HCT116 (cell line): ENCODE data around the gene LRRC15. TPM values are rescaled to one million over a fixed set of nuclear protein-coding genes. Genes with fewer than 3 reads are reported as not detected.

Experiments
- ATAC-seq: fragments of 200-7000 bp; cut with Tn5 transposase; 2 replicates; pipeline ENCODE4 v1.9.1; 2020; ENCODE audit warnings: mild to moderate bottlenecking, moderate library complexity
- BruUV-seq: library from RNA; stranded (reverse); fragments of 400-500 nt; replicated peaks from 2 replicates; lab custom pipeline; 2021; lab: Mats Ljungman, UMichigan
- CTCF ChIA-PET: fragments of 300-600 bp; sonication (Branson Sonifier 250); formaldehyde crosslinking; loops from one replicate; lab custom pipeline; 2021; ENCODE audit warnings: antibody characterized with exemption; lab: Charles Lee
- POLR2A ChIA-PET: fragments of 300-600, 350-600 bp; sonication (Branson Sonifier 250); formaldehyde crosslinking; loops from one replicate; lab custom pipeline; 2021; ENCODE audit warnings: antibody characterized with exemption; lab: Charles Lee
- RAD21 ChIA-PET, 2 experiments: fragments of 300-600 bp; sonication (Branson Sonifier 250); formaldehyde crosslinking; loops; one replicate each; lab custom pipeline; 2023; ENCODE audit warnings: low total read pairs in 2 of 2; ENCODE audit not compliant: uncharacterized antibody in 2 of 2, unreplicated experiment in 2 of 2, low non-redundant PET in 1 of 2; lab: Charles Lee
- DNase-seq: peaks from one replicate; pipeline ENCODE4 v3.0.0-alpha.2; 2010; ENCODE audit warnings: low read depth, low spot score
- H2AFZ ChIP-seq: fragments of 200-600 bp; shearing (Covaris generic), sonication (generic); 2 replicates; pipeline ENCODE4 v1.6.1; 2017; ENCODE audit warnings: low read depth, mixed run types, mixed read lengths, antibody characterized with exemption, low read length; ENCODE audit not compliant: poor library complexity, severe bottlenecking
- H3K27ac ChIP-seq: 2 replicates; pipeline ENCODE4 v1.5.1; 2012; ENCODE audit warnings: low read depth, low read length
- H3K27me3 ChIP-seq: fragments of 200-600 bp; sonication (generic); 2 replicates; pipeline ENCODE4 v1.6.1; 2016; ENCODE audit warnings: mixed run types, low read length, mixed read lengths; ENCODE audit not compliant: insufficient read depth
- H3K36me3 ChIP-seq, 2 experiments: fragments of 200-500 bp in 1 of 2; fragments of 200-600 bp in 1 of 2; sonication (Bioruptor generic) in 1 of 2; sonication (generic) in 1 of 2; 2 replicates each; pipeline versions ENCODE4 v1.5.1 to v1.6.1; 2014 to 2016; ENCODE audit warnings: low read length in 2 of 2, inconsistent platforms in 1 of 2, mixed read lengths in 1 of 2, mixed run types in 1 of 2; ENCODE audit not compliant: insufficient read depth in 2 of 2, control insufficient read depth in 1 of 2
- H3K4me1 ChIP-seq, 2 experiments: fragments of 200-600 bp in 1 of 2; sonication (generic) in 1 of 2; 2 replicates each; pipeline versions ENCODE4 v1.5.1 to v1.6.1; 2012 to 2017; ENCODE audit warnings: low read length in 2 of 2, inconsistent platforms in 1 of 2, mild to moderate bottlenecking in 1 of 2, mixed read lengths in 1 of 2, mixed run types in 1 of 2, moderate library complexity in 1 of 2; ENCODE audit not compliant: insufficient read depth in 2 of 2, control insufficient read depth in 1 of 2
- H3K4me2 ChIP-seq: fragments of 200-600 bp; sonication (generic); 2 replicates; pipeline ENCODE4 v1.6.1; 2017; ENCODE audit warnings: mixed run types, low read length, mixed read lengths
- H3K4me3 ChIP-seq, 2 experiments: fragments of 200-600 bp in 1 of 2; sonication (generic) in 1 of 2; replicated peaks in 1 of 2; 2 replicates each; pipeline ENCODE4 v1.5.1; 2011 to 2016; ENCODE audit warnings: low read length in 2 of 2, control low read depth in 1 of 2, low read depth in 1 of 2, mild to moderate bottlenecking in 1 of 2, mixed read lengths in 1 of 2, mixed run types in 1 of 2
- H3K79me2 ChIP-seq: fragments of 200-600 bp; sonication (generic); 2 replicates; pipeline ENCODE4 v1.6.1; 2017; ENCODE audit warnings: mild to moderate bottlenecking, mixed run types, low read length, moderate library complexity, mixed read lengths; ENCODE audit not compliant: insufficient read depth
- H3K9ac ChIP-seq: fragments of 200-600 bp; sonication (generic); 2 replicates; pipeline ENCODE4 v1.6.1; 2016; ENCODE audit warnings: low read length, mixed read lengths
- H3K9me2 ChIP-seq: fragments of 200-600 bp; sonication (generic), shearing (Covaris generic); 2 replicates; pipeline ENCODE4 v1.6.1; 2017; ENCODE audit warnings: mixed run types, mild to moderate bottlenecking, moderate library complexity; ENCODE audit not compliant: insufficient read depth
- H3K9me3 ChIP-seq, 2 experiments: fragments of 200-500 bp in 1 of 2; fragments of 200-600 bp in 1 of 2; sonication (Bioruptor generic) in 1 of 2; sonication (generic) in 1 of 2; 2 replicates each; pipeline ENCODE4 v1.6.1; 2014 to 2017; ENCODE audit warnings: low read length in 2 of 2, mixed read lengths in 2 of 2, inconsistent platforms in 1 of 2, low read depth in 1 of 2, mild to moderate bottlenecking in 1 of 2, mixed run types in 1 of 2, moderate library complexity in 1 of 2; ENCODE audit not compliant: control insufficient read depth in 1 of 2, insufficient read depth in 1 of 2
- H4K20me1 ChIP-seq: fragments of 200-600 bp; sonication (generic), shearing (Covaris generic); 2 replicates; pipeline ENCODE4 v1.6.1; 2017; ENCODE audit warnings: mixed run types, mild to moderate bottlenecking, moderate library complexity; ENCODE audit not compliant: insufficient read depth
- ATF3 ChIP-seq: IDR thresholded peaks from 2 replicates; pipeline ENCODE4 v1.6.1; 2012
- CTCF ChIP-seq, 3 experiments: fragments of 200-600 bp in 1 of 3; sonication (generic) in 1 of 3; IDR thresholded peaks in 2 of 3; conservative IDR thresholded peaks in 1 of 3; 2 replicates each; pipeline ENCODE4 v1.5.1; 2012 to 2017; ENCODE audit warnings: low read depth in 2 of 3, low read length in 2 of 3, antibody characterized with exemption in 1 of 3, borderline replicate concordance in 1 of 3, control low read depth in 1 of 3, mild to moderate bottlenecking in 1 of 3, mixed read lengths in 1 of 3, mixed run types in 1 of 3, moderate library complexity in 1 of 3; ENCODE audit not compliant: insufficient read depth in 1 of 3
- EGR1 ChIP-seq: IDR thresholded peaks from 2 replicates; pipeline ENCODE4 v1.6.1; 2012; ENCODE audit warnings: low read depth
- ELF1 ChIP-seq: IDR thresholded peaks from 2 replicates; pipeline ENCODE4 v1.6.1; 2012; ENCODE audit warnings: low read depth, borderline replicate concordance
- FOSL1 ChIP-seq: IDR thresholded peaks from 2 replicates; pipeline ENCODE4 v1.6.1; 2012; ENCODE audit warnings: low read depth
- POLR2AphosphoS5 ChIP-seq: IDR thresholded peaks from 2 replicates; pipeline ENCODE4 v1.6.1; 2011; ENCODE audit warnings: mild to moderate bottlenecking, low read depth, low read length, moderate library complexity
- REST ChIP-seq: IDR thresholded peaks from 2 replicates; pipeline ENCODE4 v1.6.1; 2012; ENCODE audit warnings: low read depth
- SIN3A ChIP-seq: IDR thresholded peaks from 2 replicates; pipeline ENCODE4 v1.6.1; 2012; ENCODE audit warnings: low read depth
- YY1 ChIP-seq: IDR thresholded peaks from 2 replicates; pipeline ENCODE4 v1.6.1; 2011; ENCODE audit warnings: low read length, low read depth, moderate library complexity, mild to moderate bottlenecking; ENCODE audit not compliant: insufficient replicate concordance; ENCODE audit errors: extremely low read depth
- intact Hi-C: fragments of 100-400 bp; cut with micrococcal nuclease; formaldehyde crosslinking; loops from 2 replicates; pipeline ENCODE4 v1.10.0; 2022
- total RNA-seq: library from RNA; stranded (reverse); gene quantifications from one replicate; pipeline ENCODE4 v1.2.1, GENCODE V29; 2021; ENCODE audit not compliant: unreplicated experiment

The LRRC15 gene
- total RNA-seq, 1 experiment from 2014 or later = not detected

- ChIA-PET POLR2A (no interaction called here), RAD21 (no interaction called here), CTCF (no interaction called here)
- TF ChIP-seq SIN3A = no peak
- no peak for TF ChIP-seq FOSL1
- TF ChIP-seq CTCF (IDR thresholded peaks at IDR 0.05 in 2 of 3, conservative IDR thresholded peaks at IDR 0.05 in 1 of 3; ENCODE audit: borderline replicate concordance in 1 of 3, insufficient read depth in 1 of 3, low read depth in 2 of 3, low read length in 2 of 3) = no peak
- no peak for TF ChIP-seq YY1
- TF ChIP-seq ELF1 = no peak
- TF ChIP-seq ATF3 = no peak
- TF ChIP-seq REST = no peak
- no peak for TF ChIP-seq EGR1
- no peak for TF ChIP-seq POLR2AphosphoS5
- Histone ChIP-seq H3K27ac (no peak overlapping the region), H3K9me2 (no peaks in the 10 kb centered on the region), H3K79me2 (no peaks in the 10 kb centered on the region), H3K9me3 (no peaks in the 10 kb centered on the region), H3K4me2 (no peak overlapping the region), H2AFZ (no peak overlapping the region), H3K4me3 (no peak overlapping the region), H3K4me1 (no peaks in the 10 kb centered on the region; a peak in 1 of 4 replicates), H3K36me3 (0 out of 4 replicates have a peak, but pooled peaks cover 0 to 4% of the 10 kb centered on the region in 2 experiments), H3K27me3 (no peaks in the 10 kb centered on the region), H3K9ac (no peak overlapping the region), H4K20me1 (no peaks in the 10 kb centered on the region)
- no peak for DNase-seq
- BruUV-seq = no TSS peak
- ATAC-seq = 0 out of 2 replicates have a peak, but pooled peaks have one; percentile 14
- intact Hi-C loops = loop anchor here (10.0 kb wide), 1 partner anchor 737 kb away; no protein-coding TSS in a partner anchor
These were observed 31.8 kb upstream of the LRRC15 start for GRCh38 chr3:194401346-194401745.
